Endothelial cell of umbilical vein (primary cell): ENCODE data around the gene CHRNE. TPM values are rescaled to one million over a fixed set of nuclear protein-coding genes. Genes with fewer than 3 reads are reported as not detected.

ENCODE experiments used
- BruUV-seq: library from RNA; stranded (reverse); fragments of 400-500 nt; replicated peaks from 2 replicates; lab custom pipeline; 2021; lab: Mats Ljungman, UMichigan
- CTCF ChIA-PET: fragments of 300-600, 350-600 bp; sonication (Branson Sonifier 250); formaldehyde crosslinking; loops from one replicate; lab custom pipeline; 2021; ENCODE audit warnings: antibody characterized with exemption, inconsistent platforms; lab: Charles Lee
- POLR2A ChIA-PET: fragments of 300-600, 350-600 bp; sonication (Branson Sonifier 250); formaldehyde crosslinking; loops from one replicate; lab custom pipeline; 2021; ENCODE audit warnings: antibody characterized with exemption, inconsistent platforms; lab: Charles Lee
- DNase-seq: peaks from one replicate; pipeline ENCODE4 v3.0.0-alpha.2; 2011; ENCODE audit warnings: low read depth, low spot score
- FAIRE-seq: peaks from 2 replicates; lab custom pipeline; 2011; peaks lifted over from hg19 to GRCh38; lab: Jason Lieb, UNC
- H2AFZ ChIP-seq: 2 replicates; pipeline ENCODE4 v1.6.0; 2012; ENCODE audit warnings: low read depth, low read length, control low read depth, inconsistent platforms
- H3K27ac ChIP-seq: 2 replicates; pipeline ENCODE4 v1.5.1; 2011; ENCODE audit warnings: low read depth, mild to moderate bottlenecking, control low read depth, low read length, moderate library complexity; ENCODE audit not compliant: insufficient read depth
- H3K27me3 ChIP-seq, 2 experiments: 2 replicates each; pipeline versions ENCODE4 v1.6.0 to v1.6.1; 2011; ENCODE audit warnings: low read length in 2 of 2, mixed read lengths in 1 of 2; ENCODE audit not compliant: control insufficient read depth in 2 of 2, insufficient read depth in 2 of 2
- H3K36me3 ChIP-seq, 2 experiments: 2 replicates in 1 of 2; 3 replicates in 1 of 2; pipeline ENCODE4 v1.5.1; 2011; ENCODE audit warnings: low read length in 2 of 2, mild to moderate bottlenecking in 1 of 2, moderate library complexity in 1 of 2; ENCODE audit not compliant: control insufficient read depth in 2 of 2, insufficient read depth in 2 of 2; ENCODE audit errors: extremely low read depth in 1 of 2
- H3K4me1 ChIP-seq: 3 replicates; pipeline ENCODE4 v1.5.1; 2011; ENCODE audit warnings: mild to moderate bottlenecking, low read length; ENCODE audit not compliant: control insufficient read depth, insufficient read depth; ENCODE audit errors: extremely low read depth
- H3K4me2 ChIP-seq: 2 replicates; pipeline ENCODE4 v1.6.1; 2011; ENCODE audit warnings: low read length, control low read depth, mixed read lengths; ENCODE audit not compliant: insufficient read depth
- H3K4me3 ChIP-seq, 3 experiments: fragments of 200-600 bp in 1 of 3; sonication (generic), shearing (Covaris generic) in 1 of 3; replicated peaks in 1 of 3; 2 replicates each; pipeline ENCODE4 v1.5.1; 2011 to 2016; ENCODE audit warnings: control low read depth in 3 of 3, low read length in 3 of 3, mild to moderate bottlenecking in 2 of 3, inconsistent platforms in 1 of 3, low read depth in 1 of 3, moderate library complexity in 1 of 3; ENCODE audit not compliant: insufficient read depth in 1 of 3
- H3K79me2 ChIP-seq: 2 replicates; pipeline ENCODE4 v1.6.0; 2012; ENCODE audit warnings: low read length, inconsistent platforms; ENCODE audit not compliant: control insufficient read depth, insufficient read depth
- H3K9ac ChIP-seq: replicated peaks from 2 replicates; pipeline ENCODE3; 2011; ENCODE audit warnings: low read length, control low read depth; ENCODE audit not compliant: insufficient read depth; ENCODE audit errors: extremely low read depth
- H3K9me1 ChIP-seq: replicated peaks from 3 replicates; pipeline ENCODE4 v1.6.0; 2011; ENCODE audit warnings: mild to moderate bottlenecking, low read length; ENCODE audit not compliant: control insufficient read depth, insufficient read depth; ENCODE audit errors: extremely low read depth
- H3K9me3 ChIP-seq: replicated peaks from 2 replicates; pipeline ENCODE4 v1.5.1; 2012; ENCODE audit warnings: low read length, inconsistent platforms; ENCODE audit not compliant: control insufficient read depth, insufficient read depth
- H4K20me1 ChIP-seq: replicated peaks from 2 replicates; pipeline ENCODE3; 2011; ENCODE audit warnings: mild to moderate bottlenecking, low read length; ENCODE audit not compliant: control insufficient read depth, insufficient read depth; ENCODE audit errors: extremely low read depth
- EZH2 ChIP-seq: IDR thresholded peaks from 2 replicates; pipeline ENCODE4 v1.6.1; 2012; ENCODE audit warnings: borderline replicate concordance, low read depth, mild to moderate bottlenecking, moderate library complexity, low read length, inconsistent platforms; ENCODE audit not compliant: severe bottlenecking
- FOS ChIP-seq: IDR thresholded peaks from 2 replicates; pipeline ENCODE4 v1.6.1; 2011; ENCODE audit warnings: mild to moderate bottlenecking, low read length, moderate library complexity, borderline replicate concordance; ENCODE audit not compliant: insufficient read depth
- GATA2 ChIP-seq: IDR thresholded peaks from 2 replicates; pipeline ENCODE4 v1.7.0; 2011; ENCODE audit warnings: low read depth, mild to moderate bottlenecking, moderate library complexity, mixed read lengths, low read length; ENCODE audit not compliant: insufficient read length, insufficient read depth
- JUN ChIP-seq: IDR thresholded peaks from 2 replicates; pipeline ENCODE4 v1.6.1; 2011; ENCODE audit warnings: borderline replicate concordance, low read depth; ENCODE audit not compliant: insufficient read length, insufficient read depth
- MYC ChIP-seq: IDR thresholded peaks from one replicate; pipeline ENCODE4 v1.6.1; 2011; ENCODE audit warnings: mild to moderate bottlenecking, low read depth, low read length
- POLR2A ChIP-seq: IDR thresholded peaks from 2 replicates; pipeline ENCODE4 v1.6.1; 2012; ENCODE audit warnings: low read depth, mild to moderate bottlenecking, control low read depth, low read length
- POLR2AphosphoS5 ChIP-seq: IDR thresholded peaks from 2 replicates; pipeline ENCODE4 v1.6.1; 2012; ENCODE audit warnings: low read depth, mild to moderate bottlenecking, control low read depth, low read length, moderate library complexity; ENCODE audit not compliant: insufficient read depth
- dilution Hi-C: fragments of 300-500 bp; cut with MboI; formaldehyde crosslinking; loops from one replicate; pipeline ENCODE4 v1.15.0; 2019; ENCODE audit warnings: low sequenced_read_pairs; ENCODE audit not compliant: extremely low pct_ligation_motif_present
- intact Hi-C: fragments of 100-400 bp; cut with micrococcal nuclease; formaldehyde crosslinking; loops from one replicate; pipeline ENCODE4 v1.10.0; 2022
- polyA plus RNA-seq, 4 experiments: library from polyadenylated mRNA; depleted of rRNA in 3 of 4; stranded (reverse) in 3 of 4; unstranded in 1 of 4; fragments of >200 nt; gene quantifications; 2 replicates each; pipeline versions ENCODE4 v1.2.1 to v1.2.3, GENCODE V29; 2011 to 2012; ENCODE audit warnings: missing spikeins in 1 of 4
- total RNA-seq: library from RNA; stranded (reverse); gene quantifications from 2 replicates; pipeline ENCODE4 v1.2.3, GENCODE V29; 2021
- TF ChIP-seq, protein P1 (sequence below), 2 donors: IDR thresholded peaks; 1 replicate in 1 of 2; 2 replicates in 1 of 2; pipeline ENCODE4 v1.5.1; 2011; ENCODE audit warnings: low read length in 2 of 2, mild to moderate bottlenecking in 2 of 2, moderate library complexity in 2 of 2, control low read depth in 1 of 2, inconsistent platforms in 1 of 2, low read depth in 1 of 2; ENCODE audit not compliant: insufficient read depth in 1 of 2; ENCODE audit errors: extremely low read depth in 1 of 2
- TF ChIP-seq, protein P2 (sequence below): IDR thresholded peaks from 2 replicates; pipeline ENCODE4 v1.6.1; 2011; ENCODE audit not compliant: insufficient read depth, insufficient read length

CHRNE gene
- total and polyA plus RNA-seq, 2 donors (not counting 3 experiments of a cell fraction or from before 2014, with no cell fraction given), result 0.84 to 1.1 TPM

DNA sequence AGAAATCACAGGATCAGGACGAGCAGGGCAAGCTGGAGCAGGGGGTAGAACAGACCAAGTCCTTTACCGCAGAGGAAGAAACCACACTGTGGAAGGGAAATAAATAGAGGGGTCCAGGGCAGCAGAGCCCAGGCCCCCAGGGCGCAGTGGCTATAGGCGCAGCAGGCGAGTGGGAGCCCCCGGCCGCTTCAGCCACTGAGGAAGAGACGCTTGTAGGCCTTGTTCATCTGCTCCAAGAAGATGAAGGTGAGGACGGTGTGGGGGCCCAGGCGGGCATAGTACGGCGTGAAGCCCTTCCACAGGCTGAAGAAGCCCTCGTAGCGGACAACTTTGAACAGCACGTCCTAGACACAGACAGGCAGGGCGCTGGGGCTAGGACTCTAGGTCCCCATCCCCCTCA is 34.7 kb upstream of the CHRNE start:
- H3K4me1 ChIP-seq, result peaks cover 23% of the 10 kb centered on the region
- H3K9ac ChIP-seq, result no peak overlapping the region
- FAIRE-seq (no peak), DNase-seq (no peak)
- H2AFZ ChIP-seq, result no peak overlapping the region
- no peaks in the 10 kb centered on the region for H4K20me1 ChIP-seq
- H3K36me3 ChIP-seq, result peaks cover 2 to 20% of the 10 kb centered on the region in 2 experiments
- no peaks in the 10 kb centered on the region for H3K9me3 ChIP-seq
- no peaks in the 10 kb centered on the region for H3K27me3 ChIP-seq
- H3K79me2 ChIP-seq, result peaks cover 36% of the 10 kb centered on the region
- no peak overlapping the region for H3K4me2 ChIP-seq
- intact Hi-C loops, result no loop called here
- H3K27ac ChIP-seq, result no peak overlapping the region
- no peaks in the 10 kb centered on the region for H3K9me1 ChIP-seq
- dilution Hi-C loops, result no loop called here
- BruUV-seq, result no TSS peak
- H3K4me3 ChIP-seq, result no peak overlapping the region
- CTCF ChIA-PET, result interaction anchor here (1.8 to 3.3 kb wide), 2 partner anchors 28 kb away, joined by 8 to 44 read pairs; no protein-coding TSS in a partner anchor
- no peak for TF ChIP-seq EZH2
- TF ChIP-seq MYC, result no peak
- no peak for TF ChIP-seq FOS
- TF ChIP-seq, protein P1, sequence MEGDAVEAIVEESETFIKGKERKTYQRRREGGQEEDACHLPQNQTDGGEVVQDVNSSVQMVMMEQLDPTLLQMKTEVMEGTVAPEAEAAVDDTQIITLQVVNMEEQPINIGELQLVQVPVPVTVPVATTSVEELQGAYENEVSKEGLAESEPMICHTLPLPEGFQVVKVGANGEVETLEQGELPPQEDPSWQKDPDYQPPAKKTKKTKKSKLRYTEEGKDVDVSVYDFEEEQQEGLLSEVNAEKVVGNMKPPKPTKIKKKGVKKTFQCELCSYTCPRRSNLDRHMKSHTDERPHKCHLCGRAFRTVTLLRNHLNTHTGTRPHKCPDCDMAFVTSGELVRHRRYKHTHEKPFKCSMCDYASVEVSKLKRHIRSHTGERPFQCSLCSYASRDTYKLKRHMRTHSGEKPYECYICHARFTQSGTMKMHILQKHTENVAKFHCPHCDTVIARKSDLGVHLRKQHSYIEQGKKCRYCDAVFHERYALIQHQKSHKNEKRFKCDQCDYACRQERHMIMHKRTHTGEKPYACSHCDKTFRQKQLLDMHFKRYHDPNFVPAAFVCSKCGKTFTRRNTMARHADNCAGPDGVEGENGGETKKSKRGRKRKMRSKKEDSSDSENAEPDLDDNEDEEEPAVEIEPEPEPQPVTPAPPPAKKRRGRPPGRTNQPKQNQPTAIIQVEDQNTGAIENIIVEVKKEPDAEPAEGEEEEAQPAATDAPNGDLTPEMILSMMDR (IDR thresholded peaks at IDR 0.05; ENCODE audit: extremely low read depth in 1 of 2, insufficient read depth in 1 of 2, low read depth in 1 of 2, low read length in 2 of 2), result no peak
- TF ChIP-seq POLR2AphosphoS5, result no peak
- no peak for TF ChIP-seq GATA2
- TF ChIP-seq JUN, result no peak
- TF ChIP-seq, protein P2, sequence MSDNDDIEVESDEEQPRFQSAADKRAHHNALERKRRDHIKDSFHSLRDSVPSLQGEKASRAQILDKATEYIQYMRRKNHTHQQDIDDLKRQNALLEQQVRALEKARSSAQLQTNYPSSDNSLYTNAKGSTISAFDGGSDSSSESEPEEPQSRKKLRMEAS, result no peak
- TF ChIP-seq POLR2A, result no peak
- POLR2A ChIA-PET, result no interaction called here
